ENCODE results near the gene EPC1.

- TF ChIP-seq EZH2 (IDR thresholded peaks at IDR 0.05; ENCODE audit: insufficient read depth, poor library complexity, severe bottlenecking), result no peak
- TF ChIP-seq EZH2phosphoT487 (IDR thresholded peaks at IDR 0.05; ENCODE audit: insufficient read depth, low read depth), result no peak
These were observed 23.9 kb downstream of the EPC1 start for GRCh38 chr10:32323051-32323450.

All from GM23248 (cell line).